Thymus (tissue), 11 donors: ENCODE measurements around the gene LIX1. TPM values are rescaled to one million over a fixed set of nuclear protein-coding genes. Genes with fewer than 3 reads are reported as not detected.

ENCODE experiments used
- DNase-seq, 9 donors: peaks; one replicate each; pipeline ENCODE4 v3.0.0-alpha.2; 2013; ENCODE audit warnings: low spot score in 9 of 9, low read depth in 6 of 9, missing footprints in 1 of 9
- H3K27ac ChIP-seq, 2 donors: one replicate each; pipeline ENCODE4 v1.5.1; 2013; ENCODE audit warnings: control low read depth in 1 of 2, low read depth in 1 of 2, low read length in 1 of 2, mild to moderate bottlenecking in 1 of 2, moderate library complexity in 1 of 2
- H3K27me3 ChIP-seq, 2 donors: one replicate each; pipeline ENCODE4 v1.5.1; 2013; ENCODE audit warnings: low read length in 1 of 2; ENCODE audit not compliant: control insufficient read depth in 2 of 2, insufficient read depth in 1 of 2
- H3K36me3 ChIP-seq, 2 donors: one replicate each; pipeline ENCODE4 v1.5.1; 2013; ENCODE audit warnings: low read length in 1 of 2, mild to moderate bottlenecking in 1 of 2, moderate library complexity in 1 of 2; ENCODE audit not compliant: control insufficient read depth in 2 of 2, insufficient read depth in 2 of 2
- H3K4me1 ChIP-seq, 2 donors: one replicate each; pipeline ENCODE4 v1.5.1; 2013; ENCODE audit warnings: low read length in 2 of 2; ENCODE audit not compliant: control insufficient read depth in 2 of 2, insufficient read depth in 2 of 2
- H3K4me3 ChIP-seq, 2 donors: one replicate each; pipeline ENCODE4 v1.5.1; 2013; ENCODE audit warnings: low read length in 2 of 2, control low read depth in 1 of 2, mild to moderate bottlenecking in 1 of 2
- H3K9me3 ChIP-seq, 2 donors: one replicate each; pipeline ENCODE4 v1.5.1; 2013; ENCODE audit warnings: low read length in 1 of 2, mild to moderate bottlenecking in 1 of 2; ENCODE audit not compliant: control insufficient read depth in 2 of 2, insufficient read depth in 1 of 2
- whole genome bisulfite sequencing: extraction: QIAGEN DNeasy Blood & Tissue Kit; methylation state at CpG from one replicate; pipeline ENCODE4 v1.1.7; 2013; 5-methylcytosine and 5-hydroxymethylcytosine counted together
- polyA plus RNA-seq: library from polyadenylated mRNA; stranded (reverse); fragments of 200-250 nt; gene quantifications from one replicate; pipeline ENCODE4 v1.2.3, GENCODE V29; 2013
- total RNA-seq: library from RNA; stranded (reverse); fragments of 120-200 nt; gene quantifications from one replicate; pipeline ENCODE4 v1.2.4, GENCODE V29; 2013
- donor health status: healthy.

Gene LIX1
- total and polyA plus RNA-seq, 2 donors = 0.09 TPM

GRCh38 chr5:97063251-97063650 lies 79.2 kb downstream of the LIX1 start:
- H3K36me3 ChIP-seq = no peaks in the 10 kb centered on the region
- no peak for DNase-seq
- H3K27ac ChIP-seq = no peak overlapping the region
- WGBS = 100% methylated on average over 1 of the region's 1 CpG
- H3K4me1 ChIP-seq = no peaks in the 10 kb centered on the region
- H3K9me3 ChIP-seq = no peaks in the 10 kb centered on the region
- H3K4me3 ChIP-seq = no peak overlapping the region
- no peaks in the 10 kb centered on the region for H3K27me3 ChIP-seq

DNA sequence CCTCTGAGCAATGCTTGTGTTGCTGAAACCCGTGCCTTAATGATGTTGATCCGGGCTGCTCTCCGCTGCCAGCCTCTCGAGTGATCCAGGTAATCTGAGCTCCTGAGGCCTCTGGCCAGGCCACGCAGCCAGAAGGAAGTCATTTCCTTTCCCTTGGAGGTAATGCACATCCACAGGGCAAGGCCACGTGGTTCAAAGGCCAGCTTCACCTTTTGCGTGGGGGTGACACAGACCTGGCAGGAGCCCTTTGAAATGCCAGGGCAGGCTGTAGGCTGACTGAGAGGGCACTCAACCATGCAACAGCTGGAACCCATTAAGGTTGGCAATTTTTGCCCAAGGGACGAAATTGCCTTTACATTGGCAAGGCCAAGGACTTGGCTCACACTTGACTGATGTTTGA lies 80.4 kb downstream of the LIX1 start:
- Histone ChIP-seq H3K9me3 (no peaks in the 10 kb centered on the region), H3K4me1 (no peaks in the 10 kb centered on the region), H3K4me3 (no peak overlapping the region), H3K27me3 (no peaks in the 10 kb centered on the region), H3K36me3 (no peaks in the 10 kb centered on the region), H3K27ac (no peak overlapping the region)
- DNase-seq = no peak
- 94% methylated on average over 8 of the region's 8 CpGs for WGBS

GRCh38 chr5:97056263-97056662 lies 86.1 kb downstream of the LIX1 start:
- Histone ChIP-seq H3K27ac (no peak overlapping the region), H3K9me3 (no peaks in the 10 kb centered on the region), H3K36me3 (no peaks in the 10 kb centered on the region), H3K4me1 (no peaks in the 10 kb centered on the region), H3K4me3 (no peak overlapping the region), H3K27me3 (no peaks in the 10 kb centered on the region)
- WGBS = 100% methylated on average over 1 of the region's 1 CpG
- DNase-seq = no peak

- Histone ChIP-seq H3K27ac (no peak overlapping the region), H3K36me3 (no peaks in the 10 kb centered on the region), H3K27me3 (no peaks in the 10 kb centered on the region), H3K4me1 (no peaks in the 10 kb centered on the region), H3K4me3 (no peak overlapping the region), H3K9me3 (no peaks in the 10 kb centered on the region)
- DNase-seq = peak in 1 of 9 donors; percentile 8
- WGBS = 88% methylated on average over 7 of the region's 7 CpGs
Measured at GRCh38 chr5:97049175-97049574, 93.2 kb downstream of the LIX1 start.

GRCh38 chr5:97047076-97047475 lies 95.3 kb downstream of the LIX1 start:
- Histone ChIP-seq H3K4me1 (no peaks in the 10 kb centered on the region), H3K36me3 (no peaks in the 10 kb centered on the region), H3K4me3 (no peak overlapping the region), H3K27ac (no peak overlapping the region), H3K27me3 (no peaks in the 10 kb centered on the region), H3K9me3 (no peaks in the 10 kb centered on the region)
- whole genome bisulfite sequencing = 98% methylated on average over 1 of the region's 1 CpG
- DNase-seq = no peak

DNA sequence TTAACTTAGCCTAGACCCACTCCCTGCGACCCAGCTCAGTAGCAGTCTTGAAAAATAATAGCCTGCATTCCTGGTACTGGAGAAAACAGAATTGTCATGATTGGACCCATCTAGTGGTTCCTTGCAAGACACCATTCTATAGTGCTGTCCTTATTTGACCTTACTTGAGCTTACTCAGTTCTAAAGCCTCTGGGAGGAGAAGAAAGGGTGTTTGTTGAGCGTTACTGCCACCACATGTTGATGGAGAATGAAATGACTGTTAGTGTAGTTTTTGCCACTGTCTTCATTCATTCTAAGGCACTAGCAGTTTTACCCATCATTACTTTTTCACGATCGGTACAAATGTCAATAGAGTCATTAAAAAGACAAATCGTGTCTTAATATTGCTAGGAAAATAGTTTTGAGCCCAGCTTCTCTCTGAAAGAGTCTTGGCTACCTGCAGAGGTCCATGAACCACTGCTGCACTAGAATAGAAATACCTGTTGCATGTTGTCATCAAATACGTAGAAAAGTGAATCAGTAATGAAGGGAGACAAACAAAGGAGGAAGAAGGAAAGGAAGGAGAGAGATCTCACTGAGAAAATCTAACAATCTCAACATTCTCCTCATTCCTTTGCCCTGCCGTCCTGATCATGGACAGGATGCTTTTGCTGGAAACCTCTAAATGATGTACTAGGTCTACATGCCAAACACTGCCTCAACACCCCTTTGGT lies 96.0 kb downstream of the LIX1 start:
- 94% methylated on average over 7 of the region's 7 CpGs for WGBS
- H3K27me3 ChIP-seq = no peaks in the 10 kb centered on the region

GRCh38 chr5:97044052-97044451 lies 98.4 kb downstream of the LIX1 start:
- no peak for DNase-seq
- WGBS = 88% methylated on average over 2 of the region's 2 CpGs
- H3K4me1 ChIP-seq = no peaks in the 10 kb centered on the region
- no peak overlapping the region for H3K4me3 ChIP-seq
- H3K36me3 ChIP-seq = no peaks in the 10 kb centered on the region
- no peak overlapping the region for H3K27ac ChIP-seq
- no peaks in the 10 kb centered on the region for H3K9me3 ChIP-seq
- H3K27me3 ChIP-seq = no peaks in the 10 kb centered on the region

More for the DNA sequence above, 96.0 kb downstream of the LIX1 start:
- Histone ChIP-seq H3K4me3 (no peak overlapping the region), H3K4me1 (no peaks in the 10 kb centered on the region), H3K9me3 (no peaks in the 10 kb centered on the region), H3K27ac (no peak overlapping the region), H3K36me3 (no peaks in the 10 kb centered on the region)
- DNase-seq = peak in 2 of 9 donors; percentile 3 to 35

DNA sequence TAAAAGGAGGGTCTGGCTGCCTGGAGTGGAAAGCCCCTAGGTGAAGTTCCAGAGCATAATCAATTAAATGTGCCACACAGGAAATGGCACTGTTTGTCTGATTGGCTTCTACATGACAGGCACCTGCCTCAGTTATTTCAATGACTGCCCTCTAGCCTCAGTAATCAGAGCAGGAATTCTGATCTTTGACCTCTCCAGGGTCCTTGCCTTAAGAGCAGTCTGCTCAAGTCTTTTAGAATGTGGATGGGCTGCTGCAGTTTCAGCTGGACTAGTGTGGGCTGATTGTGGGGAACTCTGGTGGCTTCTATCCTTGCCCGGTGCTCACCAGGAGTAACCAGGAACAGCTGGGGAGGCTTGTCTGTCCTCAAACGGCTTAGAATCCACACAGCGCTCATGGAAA lies 98.9 kb downstream of the LIX1 start:
- Histone ChIP-seq H3K27ac (no peak overlapping the region), H3K4me1 (no peaks in the 10 kb centered on the region), H3K36me3 (no peaks in the 10 kb centered on the region), H3K9me3 (no peaks in the 10 kb centered on the region), H3K27me3 (no peaks in the 10 kb centered on the region), H3K4me3 (no peak overlapping the region)
- 78% methylated on average over 3 of the region's 3 CpGs for WGBS
- DNase-seq = no peak

DNA sequence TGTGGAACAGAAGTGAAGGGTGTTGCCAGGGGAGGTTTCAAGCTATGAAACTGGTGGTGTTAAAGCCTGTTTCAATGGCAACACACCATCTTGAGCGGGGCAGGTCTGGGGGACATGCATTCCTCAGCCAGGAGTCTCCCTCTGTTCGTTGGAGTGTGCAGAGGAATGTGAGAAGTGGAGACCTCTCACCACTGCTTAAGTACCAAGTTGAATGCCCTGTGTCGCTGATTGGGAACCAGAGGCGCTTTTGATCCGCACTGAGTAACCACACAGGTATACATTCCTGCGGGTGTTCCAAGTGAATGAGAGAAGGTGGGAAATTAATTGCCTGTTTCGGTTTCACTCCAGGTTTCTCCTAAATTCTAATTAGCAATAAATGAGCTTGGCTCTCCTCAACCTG lies 99.4 kb downstream of the LIX1 start:
- no peaks in the 10 kb centered on the region for H3K27me3 ChIP-seq
- DNase-seq = no peak

More for the DNA sequence above, 99.4 kb downstream of the LIX1 start:
- Histone ChIP-seq H3K4me1 (no peaks in the 10 kb centered on the region), H3K27ac (no peak overlapping the region), H3K4me3 (no peak overlapping the region), H3K36me3 (no peaks in the 10 kb centered on the region), H3K9me3 (no peaks in the 10 kb centered on the region)
- WGBS = 91% methylated on average over 7 of the region's 7 CpGs
